ENCODE measurements around the gene QRFP. TPM values are rescaled to one million over a fixed set of nuclear protein-coding genes. Genes with fewer than 3 reads are reported as not detected.
A peak's percentile ranks its signal among the peaks of the same experiment; 100 is the strongest.

Gene QRFP
- total and polyA plus RNA-seq, 2 of the 8 experiments (the other 6 are each of a cell fraction or from before 2014, with no cell fraction given), result not detected

GRCh38 chr9:130922893-130923610, 26.4 kb upstream of the QRFP start:
- Histone ChIP-seq H3K4me2 (ENCODE audit: insufficient read depth in 1 of 2, low read depth in 2 of 2, low read length in 2 of 2) (no peak overlapping the region), H3K4ac (replicated peaks; ENCODE audit: insufficient read length, low read depth, low read length) (no peak overlapping the region), H2BK5ac (ENCODE audit: low read depth, low read length) (no peak overlapping the region), H3K27me3 (replicated peaks in 1 of 4; ENCODE audit: control insufficient read depth in 3 of 4, extremely low read depth in 1 of 4, insufficient read depth in 3 of 4, low read length in 3 of 4) (no peaks in the 10 kb centered on the region; a peak in 1 of 7 replicates), H3K23ac (ENCODE audit: insufficient read length) (no peak overlapping the region), H2BK12ac (ENCODE audit: low read depth, low read length) (no peak overlapping the region), H2AFZ (ENCODE audit: low read length) (no peak overlapping the region), H3K4me3 (ENCODE audit: extremely low read depth in 1 of 4, insufficient read depth in 2 of 4, low read depth in 3 of 4, low read length in 4 of 4) (no peak overlapping the region), H3K79me2 (ENCODE audit: control insufficient read depth in 1 of 2, insufficient read depth in 2 of 2, low read length in 2 of 2) (no peaks in the 10 kb centered on the region), H4K8ac (ENCODE audit: extremely low read depth, insufficient read depth, low read length) (no peak overlapping the region), H3K79me1 (ENCODE audit: low read depth, low read length) (no peaks in the 10 kb centered on the region), H3K27ac (ENCODE audit: low read depth, low read length) (no peak overlapping the region), H3K9me3 (ENCODE audit: insufficient read depth in 2 of 2, low read depth in 1 of 2, low read length in 1 of 2) (no peaks in the 10 kb centered on the region), H3K9ac (replicated peaks in 1 of 4; ENCODE audit: extremely low read depth in 1 of 4, low read depth in 3 of 4, low read length in 3 of 4) (no peak overlapping the region), H3K14ac (ENCODE audit: insufficient read length) (no peak overlapping the region), H3K36me3 (ENCODE audit: control insufficient read depth in 2 of 4, insufficient read depth in 4 of 4, low read length in 3 of 4) (no peaks in the 10 kb centered on the region), H4K5ac (ENCODE audit: insufficient read length, low read depth, low read length) (no peak overlapping the region), H2BK15ac (ENCODE audit: low read length) (peak overlapping the region; percentile 36; the same call in 1 of the 2 replicates), H2AK5ac (ENCODE audit: low read depth, low read length) (no peak overlapping the region), H4K20me1 (replicated peaks in 1 of 2; ENCODE audit: control insufficient read depth in 1 of 2, insufficient read depth in 2 of 2, low read length in 2 of 2) (no peaks in the 10 kb centered on the region), H3K23me2 (ENCODE audit: low read depth, low read length) (no peaks in the 10 kb centered on the region), H2BK20ac (ENCODE audit: low read length) (no peak overlapping the region), H3K18ac (ENCODE audit: extremely low read depth, low read length) (no peak overlapping the region), H2BK120ac (replicated peaks; ENCODE audit: low read depth, low read length) (no peak overlapping the region), H4K91ac (replicated peaks; ENCODE audit: insufficient read length, low read length) (no peak overlapping the region), H3K4me1 (replicated peaks in 1 of 4; ENCODE audit: control insufficient read depth in 3 of 4, insufficient read depth in 4 of 4, low read length in 3 of 4) (peaks cover 0 to 14% (median 2%) of the 10 kb centered on the region in 4 experiments; a peak in 5 of 7 replicates), H3K56ac (replicated peaks; ENCODE audit: insufficient read length, low read depth, low read length) (no peak overlapping the region)
- ChIA-PET CTCF (ENCODE audit: partially characterized antibody) (interaction anchor here (0.8 to 3.9 kb wide), 5 partner anchors 10 to 449 kb away, joined by 3 to 16 read pairs (median 3); no protein-coding TSS in a partner anchor), POLR2A (ENCODE audit: partially characterized antibody) (interaction anchor here (0.9 to 1.9 kb wide), 4 partner anchors 10 to 57 kb away, joined by 3 to 9 read pairs (median 4); no protein-coding TSS in a partner anchor)
- FAIRE-seq (no peak), DNase-seq (ENCODE audit: low read depth in 1 of 2, low spot score in 2 of 2) (no peak)
- TF ChIP-seq KDM5A (IDR thresholded peaks at IDR 0.05; ENCODE audit: low read length) (no peak), SIN3A (conservative IDR thresholded peaks at IDR 0.05 in 1 of 2, IDR thresholded peaks at IDR 0.05 in 1 of 2; ENCODE audit: low read depth in 1 of 2, low read length in 2 of 2) (no peak), CBX8 (IDR thresholded peaks at IDR 0.05; ENCODE audit: borderline replicate concordance, low read depth, low read length) (no peak), EP300 (IDR thresholded peaks at IDR 0.05; ENCODE audit: borderline replicate concordance in 1 of 2, low read depth in 2 of 2, low read length in 2 of 2) (no peak), USF2 (IDR thresholded peaks at IDR 0.05; ENCODE audit: low read length) (no peak)
- WGBS, 2 experiments (ENCODE audit: extremely low coverage in 1 of 2, insufficient coverage in 1 of 2, insufficient read length in 1 of 2, insufficient replicate concordance in 2 of 2, low coverage in 1 of 2, low lambda C conversion rate in 2 of 2, missing lambda C conversion rate in 1 of 2), result 81% methylated on average over 16 of the region's 16 CpGs; no CpG with 5 or more reads in 1 of the 2 experiments

Data from H1 (cell line).